ENCODE measurements around the gene CCR5AS.

CCR5AS gene

DNA sequence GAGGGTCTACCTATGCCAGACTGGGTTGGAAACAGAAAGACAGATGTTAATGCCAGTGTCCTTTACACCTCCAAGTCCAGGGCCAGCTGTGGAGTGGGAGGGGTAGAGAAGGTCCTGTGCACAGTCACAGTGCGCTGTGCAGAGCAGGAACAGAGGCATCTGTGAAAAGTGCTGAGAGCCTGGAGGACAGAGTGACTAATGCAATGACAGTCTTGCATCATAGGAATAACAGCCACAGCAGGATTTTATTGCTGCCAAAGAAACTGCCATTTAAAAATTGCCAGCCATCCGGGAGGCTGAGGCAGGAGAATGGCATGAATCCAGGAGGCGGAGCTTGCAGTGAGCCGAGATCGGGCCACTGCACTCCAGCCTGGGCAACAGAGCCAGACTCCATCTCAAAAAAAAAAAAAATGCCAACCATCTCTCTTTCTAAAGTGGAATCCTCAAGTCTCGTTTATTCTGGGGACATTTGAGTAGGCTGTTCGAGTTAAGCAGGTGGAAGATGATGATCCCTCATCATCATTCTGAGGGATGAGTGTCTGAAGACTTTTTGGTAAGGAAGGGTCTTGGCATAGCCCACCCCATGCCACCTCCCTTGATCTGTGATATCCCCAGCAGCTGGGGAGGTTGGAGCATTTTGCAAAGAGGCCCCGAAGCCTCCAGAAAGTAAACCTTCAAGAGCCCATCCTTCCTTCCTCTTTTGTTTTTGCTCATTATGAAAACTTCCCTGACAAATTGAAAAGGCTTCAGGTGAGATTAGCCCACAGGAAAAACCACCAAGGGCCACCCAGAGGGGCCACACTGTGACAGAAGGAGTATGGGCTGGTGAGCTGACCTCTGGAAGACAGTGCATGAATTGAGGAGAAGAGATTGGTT is 45.2 kb downstream of the CCR5AS start:
- DNase-seq (ENCODE audit: low read depth), result no peak
- H3K4me3 ChIP-seq (ENCODE audit: low read depth, low read length), result no peak overlapping the region
- TF ChIP-seq, protein P1, sequence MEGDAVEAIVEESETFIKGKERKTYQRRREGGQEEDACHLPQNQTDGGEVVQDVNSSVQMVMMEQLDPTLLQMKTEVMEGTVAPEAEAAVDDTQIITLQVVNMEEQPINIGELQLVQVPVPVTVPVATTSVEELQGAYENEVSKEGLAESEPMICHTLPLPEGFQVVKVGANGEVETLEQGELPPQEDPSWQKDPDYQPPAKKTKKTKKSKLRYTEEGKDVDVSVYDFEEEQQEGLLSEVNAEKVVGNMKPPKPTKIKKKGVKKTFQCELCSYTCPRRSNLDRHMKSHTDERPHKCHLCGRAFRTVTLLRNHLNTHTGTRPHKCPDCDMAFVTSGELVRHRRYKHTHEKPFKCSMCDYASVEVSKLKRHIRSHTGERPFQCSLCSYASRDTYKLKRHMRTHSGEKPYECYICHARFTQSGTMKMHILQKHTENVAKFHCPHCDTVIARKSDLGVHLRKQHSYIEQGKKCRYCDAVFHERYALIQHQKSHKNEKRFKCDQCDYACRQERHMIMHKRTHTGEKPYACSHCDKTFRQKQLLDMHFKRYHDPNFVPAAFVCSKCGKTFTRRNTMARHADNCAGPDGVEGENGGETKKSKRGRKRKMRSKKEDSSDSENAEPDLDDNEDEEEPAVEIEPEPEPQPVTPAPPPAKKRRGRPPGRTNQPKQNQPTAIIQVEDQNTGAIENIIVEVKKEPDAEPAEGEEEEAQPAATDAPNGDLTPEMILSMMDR (IDR thresholded peaks at IDR 0.05; ENCODE audit: control insufficient read depth, extremely low read depth, insufficient read depth), result no peak

DNA sequence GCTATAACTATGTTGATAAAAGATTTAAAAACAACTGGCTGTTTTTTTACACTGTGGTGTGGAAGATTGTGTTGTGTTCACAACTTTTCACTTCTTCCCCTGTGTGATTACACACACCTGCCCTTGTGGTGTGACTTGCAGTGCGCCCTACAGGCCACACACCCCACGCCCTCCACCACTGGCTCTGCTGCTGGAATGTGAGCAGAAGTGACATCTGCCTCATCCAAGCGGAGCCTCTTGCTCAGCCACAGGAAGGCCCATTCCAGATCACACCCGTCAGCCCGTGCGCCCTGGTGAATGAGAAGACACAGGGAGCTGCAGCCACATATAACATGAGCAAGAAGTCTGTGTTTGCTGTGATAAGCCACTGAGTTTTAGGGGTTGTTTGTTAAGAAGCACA is 46.0 kb downstream of the CCR5AS start:
- no peak for DNase-seq (ENCODE audit: low read depth)
- H3K4me3 ChIP-seq (ENCODE audit: low read depth, low read length), result no peak overlapping the region
- TF ChIP-seq, protein P1 (IDR thresholded peaks at IDR 0.05; ENCODE audit: control insufficient read depth, extremely low read depth, insufficient read depth), result no peak

DNA sequence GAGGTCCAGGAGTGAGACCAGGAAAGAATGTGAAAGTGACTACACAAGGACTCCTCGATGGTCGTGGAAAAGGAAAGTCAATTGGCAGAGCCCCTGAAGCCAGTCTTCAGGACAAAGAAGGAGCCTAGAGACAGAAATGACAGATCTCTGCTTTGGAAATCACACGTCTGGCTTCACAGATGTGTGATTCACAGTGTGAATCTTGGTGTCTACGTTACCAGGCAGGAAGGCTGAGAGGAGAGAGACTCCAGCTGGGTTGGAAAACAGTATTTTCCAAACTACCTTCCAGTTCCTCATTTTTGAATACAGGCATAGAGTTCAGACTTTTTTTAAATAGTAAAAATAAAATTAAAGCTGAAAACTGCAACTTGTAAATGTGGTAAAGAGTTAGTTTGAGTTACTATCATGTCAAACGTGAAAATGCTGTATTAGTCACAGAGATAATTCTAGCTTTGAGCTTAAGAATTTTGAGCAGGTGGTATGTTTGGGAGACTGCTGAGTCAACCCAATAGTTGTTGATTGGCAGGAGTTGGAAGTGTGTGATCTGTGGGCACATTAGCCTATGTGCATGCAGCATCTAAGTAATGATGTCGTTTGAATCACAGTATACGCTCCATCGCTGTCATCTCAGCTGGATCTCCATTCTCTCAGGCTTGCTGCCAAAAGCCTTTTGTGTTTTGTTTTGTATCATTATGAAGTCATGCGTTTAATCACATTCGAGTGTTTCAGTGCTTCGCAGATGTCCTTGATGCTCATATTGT is 47.0 kb downstream of the CCR5AS start:
- TF ChIP-seq, protein P1 (IDR thresholded peaks at IDR 0.05; ENCODE audit: control insufficient read depth, extremely low read depth, insufficient read depth), result no peak
- no peak for DNase-seq (ENCODE audit: low read depth)
- H3K4me3 ChIP-seq (ENCODE audit: low read depth, low read length), result no peak overlapping the region

DNA sequence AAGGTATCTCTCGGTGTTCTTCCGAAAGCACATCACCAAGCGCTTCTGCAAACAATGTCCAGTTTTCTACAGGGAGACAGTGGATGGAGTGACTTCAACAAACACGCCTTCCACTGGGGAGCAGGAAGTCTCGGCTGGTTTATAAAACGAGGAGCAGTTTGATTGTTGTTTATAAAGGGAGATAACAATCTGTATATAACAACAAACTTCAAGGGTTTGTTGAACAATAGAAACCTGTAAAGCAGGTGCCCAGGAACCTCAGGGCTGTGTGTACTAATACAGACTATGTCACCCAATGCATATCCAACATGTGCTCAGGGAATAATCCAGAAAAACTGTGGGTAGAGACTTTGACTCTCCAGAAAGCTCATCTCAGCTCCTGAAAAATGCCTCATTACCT is 48.4 kb downstream of the CCR5AS start:
- DNase-seq (ENCODE audit: low read depth), result peak; percentile 81
- H3K4me3 ChIP-seq (ENCODE audit: low read depth, low read length), result no peak overlapping the region
- TF ChIP-seq, protein P1 (IDR thresholded peaks at IDR 0.05; ENCODE audit: control insufficient read depth, extremely low read depth, insufficient read depth), result no peak

DNA sequence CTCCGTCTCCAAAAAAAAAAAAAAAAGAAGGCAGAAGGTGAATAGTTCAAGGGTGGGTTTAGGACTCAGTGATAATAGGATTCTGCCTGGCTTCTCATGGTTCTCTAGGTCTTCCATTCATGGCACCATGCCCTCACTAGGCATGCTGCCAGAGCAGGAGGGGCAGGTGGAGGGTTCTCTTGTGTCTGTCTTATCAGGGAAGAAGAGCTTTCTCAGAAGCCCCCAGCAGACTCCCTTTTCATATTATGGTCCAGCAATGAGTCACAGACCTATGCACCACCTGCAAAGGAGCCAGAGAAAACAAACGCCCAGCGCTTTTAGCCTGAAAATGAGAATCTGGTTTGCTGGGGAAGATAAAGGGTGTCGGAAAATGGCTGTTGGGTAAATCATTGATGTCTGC is 50.0 kb downstream of the CCR5AS start:
- no peak for DNase-seq (ENCODE audit: low read depth)
- no peak overlapping the region for H3K4me3 ChIP-seq (ENCODE audit: low read depth, low read length)
- TF ChIP-seq, protein P1 (IDR thresholded peaks at IDR 0.05; ENCODE audit: control insufficient read depth, extremely low read depth, insufficient read depth), result no peak

DNA sequence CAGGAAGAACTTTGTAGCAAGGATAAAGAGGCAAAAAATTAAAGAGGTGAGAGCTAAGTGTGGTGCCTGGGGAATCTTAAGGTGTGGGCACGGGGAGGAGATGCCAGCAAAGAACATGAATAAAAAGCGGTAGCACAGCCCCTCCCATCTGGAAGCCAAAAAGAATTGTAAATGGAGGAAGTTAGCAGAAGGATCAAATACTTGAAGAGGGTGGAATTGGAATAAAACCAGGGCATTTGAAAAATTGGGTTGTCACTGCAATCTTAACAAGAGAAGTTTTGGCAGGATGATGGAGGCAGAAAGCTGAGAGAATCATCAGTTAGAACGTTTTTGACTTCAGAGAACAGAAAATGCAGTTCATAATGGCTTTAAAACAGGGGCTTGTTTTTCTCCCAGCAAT is 50.6 kb downstream of the CCR5AS start:
- no peak for DNase-seq (ENCODE audit: low read depth)
- TF ChIP-seq, protein P1 (IDR thresholded peaks at IDR 0.05; ENCODE audit: control insufficient read depth, extremely low read depth, insufficient read depth), result no peak
- no peak overlapping the region for H3K4me3 ChIP-seq (ENCODE audit: low read depth, low read length)
